ENCODE results near the gene LYPD1.

DNA sequence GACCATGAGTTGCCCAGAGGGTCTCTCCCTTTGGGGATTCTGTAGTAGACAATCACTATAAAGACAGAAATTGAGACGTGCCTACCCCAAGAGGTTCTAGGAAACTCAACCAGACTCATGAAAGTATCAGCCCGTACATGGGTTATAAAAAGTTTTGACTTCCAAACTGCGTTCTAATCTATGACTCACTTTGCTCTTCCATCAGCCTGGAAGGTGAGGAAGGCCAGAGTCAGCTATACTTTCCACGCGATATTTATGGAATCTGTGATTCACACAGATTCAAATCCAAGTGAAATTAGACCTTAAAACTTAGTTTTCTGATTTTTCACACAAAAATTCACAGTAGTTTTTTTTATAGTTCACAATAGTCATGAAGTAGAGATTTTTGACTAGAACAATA lies 7.7 kb upstream of the LYPD1 start:
- TF ChIP-seq CTCF (IDR thresholded peaks at IDR 0.05) (no peak), POLR2A (IDR thresholded peaks at IDR 0.05) (no peak)
